WTC11 (cell line): Measurements from ENCODE around the gene SH2D4B. TPM values are rescaled to one million over a fixed set of nuclear protein-coding genes. Genes with fewer than 3 reads are reported as not detected.

ENCODE experiments used
- ATAC-seq: fragments of 200-7000 bp; cut with Tn5 transposase; 2 replicates; pipeline ENCODE4 v1.10.0; 2021; ENCODE audit warnings: mild to moderate bottlenecking, moderate library complexity
- CTCF ChIA-PET: fragments of 300-600 bp; sonication (Branson Sonifier 250); formaldehyde crosslinking; loops from one replicate; lab custom pipeline; 2021; ENCODE audit warnings: antibody characterized with exemption; lab: Charles Lee
- POLR2A ChIA-PET: fragments of 350-600 bp; sonication (Branson Sonifier 250); formaldehyde crosslinking; loops from one replicate; lab custom pipeline; 2021; ENCODE audit warnings: antibody characterized with exemption; lab: Charles Lee
- DNase-seq: peaks from one replicate; pipeline ENCODE4 v3.0.0; 2021; ENCODE audit warnings: low spot score
- H3K27ac Mint-ChIP-seq: 2 replicates; pipeline ENCODE4 v1.8.0; 2021; ENCODE audit warnings: mixed read lengths
- H3K27me3 Mint-ChIP-seq: 2 replicates; pipeline ENCODE4 v1.8.0; 2021; ENCODE audit warnings: low read depth, mild to moderate bottlenecking, moderate library complexity, mixed read lengths
- H3K36me3 Mint-ChIP-seq: 2 replicates; pipeline ENCODE4 v1.8.0; 2021; ENCODE audit warnings: mixed read lengths
- H3K4me1 Mint-ChIP-seq: 2 replicates; pipeline ENCODE4 v1.8.0; 2022; ENCODE audit warnings: mixed read lengths
- H3K4me3 Mint-ChIP-seq: 2 replicates; pipeline ENCODE4 v1.8.0; 2021; ENCODE audit warnings: mild to moderate bottlenecking, moderate library complexity, mixed read lengths
- H3K9me3 Mint-ChIP-seq: 2 replicates; pipeline ENCODE4 v1.8.0; 2021; ENCODE audit warnings: mixed read lengths
- E2F1 ChIP-seq: sonication (generic); formaldehyde crosslinking; IDR thresholded peaks from 2 replicates; pipeline ENCODE4 v1.8.0; 2022; ENCODE audit warnings: mild to moderate bottlenecking, missing genetic modification reagents
- FOXK1 ChIP-seq: sonication (generic); formaldehyde crosslinking; IDR thresholded peaks from 2 replicates; pipeline ENCODE4 v1.8.0; 2022; ENCODE audit warnings: mild to moderate bottlenecking, moderate library complexity, missing genetic modification reagents
- JUN ChIP-seq: sonication (generic); formaldehyde crosslinking; IDR thresholded peaks from 2 replicates; pipeline ENCODE4 v1.8.0; 2023; ENCODE audit warnings: mild to moderate bottlenecking, missing genetic modification reagents
- MYBL2 ChIP-seq: sonication (generic); formaldehyde crosslinking; IDR thresholded peaks from 2 replicates; pipeline ENCODE4 v1.8.1; 2023; ENCODE audit warnings: mild to moderate bottlenecking, moderate library complexity, missing genetic modification reagents
- OVOL2 ChIP-seq: fragments of 250-450 bp; sonication (Bioruptor Pico); IDR thresholded peaks from 2 replicates; pipeline ENCODE4 v1.9.0; 2021; ENCODE audit warnings: mild to moderate bottlenecking, borderline replicate concordance
- ZNF121 ChIP-seq: sonication (generic); formaldehyde crosslinking; IDR thresholded peaks from 2 replicates; pipeline ENCODE4 v1.8.0; 2023; ENCODE audit warnings: missing genetic modification reagents
- ZNF281 ChIP-seq: sonication (generic); formaldehyde crosslinking; IDR thresholded peaks from 2 replicates; pipeline ENCODE4 v1.8.0; 2023; ENCODE audit warnings: mild to moderate bottlenecking, missing genetic modification reagents
- ZNF423 ChIP-seq: fragments of 250-450 bp; sonication (Bioruptor Pico); IDR thresholded peaks from 2 replicates; pipeline ENCODE4 v2.1.2; 2022; ENCODE audit warnings: mild to moderate bottlenecking, moderate library complexity
- total RNA-seq: library from RNA; stranded (reverse); gene quantifications from 3 replicates; pipeline ENCODE4 v1.2.3, GENCODE V29; 2021
- TF ChIP-seq, protein P1 (sequence below): fragments of 250-450 bp; sonication (Bioruptor Pico); IDR thresholded peaks from 2 replicates; pipeline ENCODE4 v1.9.0; 2021; ENCODE audit warnings: mild to moderate bottlenecking
- TF ChIP-seq, protein P2 (sequence below): sonication (generic); formaldehyde crosslinking; IDR thresholded peaks from 2 replicates; pipeline ENCODE4 v1.8.0; 2023; ENCODE audit warnings: missing genetic modification reagents, mild to moderate bottlenecking, borderline replicate concordance
- TF ChIP-seq, protein P3 (sequence below): sonication (generic); formaldehyde crosslinking; IDR thresholded peaks from 2 replicates; pipeline ENCODE4 v1.8.0; 2022; ENCODE audit warnings: mild to moderate bottlenecking, missing genetic modification reagents
- TF ChIP-seq, protein P4 (sequence below): sonication (generic); formaldehyde crosslinking; IDR thresholded peaks from 2 replicates; pipeline ENCODE4 v1.8.1; 2023; ENCODE audit warnings: mild to moderate bottlenecking, missing genetic modification reagents

The SH2D4B gene
- total RNA-seq, 1 experiment from 2014 or later = 0.04 TPM

GRCh38 chr10:80545258-80545881 lies 7.7 kb downstream of the SH2D4B start (continued):
- no peak for TF ChIP-seq ZNF423 (CRISPR knock-in tag)

DNA sequence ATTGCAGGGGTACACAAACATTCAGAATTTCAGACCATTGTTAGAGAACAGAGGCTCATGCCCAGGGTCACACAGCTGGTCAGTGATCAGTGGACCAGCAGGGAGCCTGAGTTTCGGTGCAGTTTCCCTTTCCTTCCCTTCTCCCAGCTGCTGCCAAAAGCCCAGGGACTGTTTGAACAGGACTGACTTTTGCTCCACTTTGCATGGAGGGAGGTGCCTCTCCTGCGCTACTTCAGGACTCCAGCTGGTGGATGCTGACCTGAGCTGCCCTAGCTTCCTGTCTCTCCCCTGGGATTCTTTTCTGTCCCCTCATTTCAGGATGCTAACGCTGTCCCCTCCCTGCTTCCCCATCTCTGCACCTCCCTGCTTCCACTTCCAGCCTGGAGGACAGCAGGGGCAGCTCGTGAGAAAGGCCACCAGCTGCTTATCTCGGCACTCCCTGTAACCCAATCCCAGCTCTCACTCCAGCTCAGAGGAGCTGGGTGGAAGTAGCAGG lies 14.5 kb downstream of the SH2D4B start:
- Mint-ChIP-seq H3K27me3 (no peaks in the 10 kb centered on the region), H3K4me1 (peaks cover 18% of the 10 kb centered on the region), H3K9me3 (no peaks in the 10 kb centered on the region), H3K36me3 (no peaks in the 10 kb centered on the region), H3K4me3 (no peak overlapping the region), H3K27ac (no peak overlapping the region)
- CTCF ChIA-PET = interaction anchor here (0.7 to 2.6 kb wide), 7 partner anchors 15 to 174 kb away, joined by 3 to 24 read pairs (median 5); no protein-coding TSS in a partner anchor
- peak; percentile 76 for ATAC-seq
- DNase-seq = peak; percentile 27
- TF ChIP-seq JUN (CRISPR knock-in tag) (no peak), ZNF423 (CRISPR knock-in tag) (peak; percentile 33; the same call in 1 of the 2 replicates), ZNF121 (CRISPR knock-in tag) (no peak)
- TF ChIP-seq, protein P1, sequence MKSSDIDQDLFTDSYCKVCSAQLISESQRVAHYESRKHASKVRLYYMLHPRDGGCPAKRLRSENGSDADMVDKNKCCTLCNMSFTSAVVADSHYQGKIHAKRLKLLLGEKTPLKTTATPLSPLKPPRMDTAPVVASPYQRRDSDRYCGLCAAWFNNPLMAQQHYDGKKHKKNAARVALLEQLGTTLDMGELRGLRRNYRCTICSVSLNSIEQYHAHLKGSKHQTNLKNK (CRISPR knock-in tag) = no peak
- POLR2A ChIA-PET = no interaction called here

DNA sequence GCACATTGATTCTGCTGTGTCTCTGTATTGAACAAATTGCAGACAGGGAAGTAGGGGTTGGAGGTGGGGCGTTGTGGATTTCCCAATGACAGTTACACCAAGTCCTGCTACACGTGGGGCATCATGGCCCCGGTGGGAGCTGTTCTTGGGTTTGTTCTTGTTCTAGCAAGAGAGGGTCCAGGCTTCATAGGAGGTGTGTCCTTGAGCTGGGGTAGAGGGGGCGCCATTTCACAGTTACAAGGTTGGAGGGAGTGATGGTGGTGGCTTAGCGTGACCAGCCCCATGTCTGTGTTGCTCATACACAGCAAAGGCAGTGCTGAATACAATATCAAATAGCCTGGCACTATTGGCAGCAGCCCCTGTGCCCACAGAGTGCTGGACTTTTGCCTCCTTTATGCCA lies 15.7 kb downstream of the SH2D4B start:
- no peak for DNase-seq
- H3K9me3 Mint-ChIP-seq = no peaks in the 10 kb centered on the region
- ChIA-PET CTCF (interaction anchor here (1.1 to 2.6 kb wide), 5 partner anchors 14 to 175 kb away, joined by 3 to 24 read pairs (median 4); no protein-coding TSS in a partner anchor), POLR2A (no interaction called here)
- H3K27me3 Mint-ChIP-seq = no peaks in the 10 kb centered on the region
- H3K4me3 Mint-ChIP-seq = no peak overlapping the region
- peaks cover 18% of the 10 kb centered on the region for H3K4me1 Mint-ChIP-seq
- TF ChIP-seq, protein P2, sequence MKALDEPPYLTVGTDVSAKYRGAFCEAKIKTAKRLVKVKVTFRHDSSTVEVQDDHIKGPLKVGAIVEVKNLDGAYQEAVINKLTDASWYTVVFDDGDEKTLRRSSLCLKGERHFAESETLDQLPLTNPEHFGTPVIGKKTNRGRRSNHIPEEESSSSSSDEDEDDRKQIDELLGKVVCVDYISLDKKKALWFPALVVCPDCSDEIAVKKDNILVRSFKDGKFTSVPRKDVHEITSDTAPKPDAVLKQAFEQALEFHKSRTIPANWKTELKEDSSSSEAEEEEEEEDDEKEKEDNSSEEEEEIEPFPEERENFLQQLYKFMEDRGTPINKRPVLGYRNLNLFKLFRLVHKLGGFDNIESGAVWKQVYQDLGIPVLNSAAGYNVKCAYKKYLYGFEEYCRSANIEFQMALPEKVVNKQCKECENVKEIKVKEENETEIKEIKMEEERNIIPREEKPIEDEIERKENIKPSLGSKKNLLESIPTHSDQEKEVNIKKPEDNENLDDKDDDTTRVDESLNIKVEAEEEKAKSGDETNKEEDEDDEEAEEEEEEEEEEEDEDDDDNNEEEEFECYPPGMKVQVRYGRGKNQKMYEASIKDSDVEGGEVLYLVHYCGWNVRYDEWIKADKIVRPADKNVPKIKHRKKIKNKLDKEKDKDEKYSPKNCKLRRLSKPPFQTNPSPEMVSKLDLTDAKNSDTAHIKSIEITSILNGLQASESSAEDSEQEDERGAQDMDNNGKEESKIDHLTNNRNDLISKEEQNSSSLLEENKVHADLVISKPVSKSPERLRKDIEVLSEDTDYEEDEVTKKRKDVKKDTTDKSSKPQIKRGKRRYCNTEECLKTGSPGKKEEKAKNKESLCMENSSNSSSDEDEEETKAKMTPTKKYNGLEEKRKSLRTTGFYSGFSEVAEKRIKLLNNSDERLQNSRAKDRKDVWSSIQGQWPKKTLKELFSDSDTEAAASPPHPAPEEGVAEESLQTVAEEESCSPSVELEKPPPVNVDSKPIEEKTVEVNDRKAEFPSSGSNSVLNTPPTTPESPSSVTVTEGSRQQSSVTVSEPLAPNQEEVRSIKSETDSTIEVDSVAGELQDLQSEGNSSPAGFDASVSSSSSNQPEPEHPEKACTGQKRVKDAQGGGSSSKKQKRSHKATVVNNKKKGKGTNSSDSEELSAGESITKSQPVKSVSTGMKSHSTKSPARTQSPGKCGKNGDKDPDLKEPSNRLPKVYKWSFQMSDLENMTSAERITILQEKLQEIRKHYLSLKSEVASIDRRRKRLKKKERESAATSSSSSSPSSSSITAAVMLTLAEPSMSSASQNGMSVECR (CRISPR knock-in tag) = no peak
- TF ChIP-seq, protein P1 (CRISPR knock-in tag) = no peak
- TF ChIP-seq, protein P3, sequence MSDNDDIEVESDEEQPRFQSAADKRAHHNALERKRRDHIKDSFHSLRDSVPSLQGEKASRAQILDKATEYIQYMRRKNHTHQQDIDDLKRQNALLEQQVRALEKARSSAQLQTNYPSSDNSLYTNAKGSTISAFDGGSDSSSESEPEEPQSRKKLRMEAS = no peak
- no peak for TF ChIP-seq FOXK1
- TF ChIP-seq ZNF281 (CRISPR knock-in tag) = no peak
- TF ChIP-seq, protein P4, sequence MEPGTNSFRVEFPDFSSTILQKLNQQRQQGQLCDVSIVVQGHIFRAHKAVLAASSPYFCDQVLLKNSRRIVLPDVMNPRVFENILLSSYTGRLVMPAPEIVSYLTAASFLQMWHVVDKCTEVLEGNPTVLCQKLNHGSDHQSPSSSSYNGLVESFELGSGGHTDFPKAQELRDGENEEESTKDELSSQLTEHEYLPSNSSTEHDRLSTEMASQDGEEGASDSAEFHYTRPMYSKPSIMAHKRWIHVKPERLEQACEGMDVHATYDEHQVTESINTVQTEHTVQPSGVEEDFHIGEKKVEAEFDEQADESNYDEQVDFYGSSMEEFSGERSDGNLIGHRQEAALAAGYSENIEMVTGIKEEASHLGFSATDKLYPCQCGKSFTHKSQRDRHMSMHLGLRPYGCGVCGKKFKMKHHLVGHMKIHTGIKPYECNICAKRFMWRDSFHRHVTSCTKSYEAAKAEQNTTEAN = no peak
- no peak for TF ChIP-seq MYBL2
- no peak for TF ChIP-seq OVOL2 (CRISPR knock-in tag)
- TF ChIP-seq E2F1 (CRISPR knock-in tag) = no peak
- TF ChIP-seq, all 79 proteins: peak for 0
- no peak for ATAC-seq
- Mint-ChIP-seq H3K27ac (no peak overlapping the region), H3K36me3 (no peaks in the 10 kb centered on the region)
